Heart left ventricle (tissue), 13 donors: ENCODE data around the gene LDLRAD1.

Experiments used
- POLR2A ChIP-seq, 2 donors: fragments of 450-650 bp; IDR thresholded peaks; one replicate each; pipeline ENCODE4 v1.6.1; 2017; ENCODE audit warnings: antibody characterized with exemption in 2 of 2, mild to moderate bottlenecking in 2 of 2, moderate library complexity in 2 of 2
- TF ChIP-seq, protein P1 (sequence below), 12 donors: fragments of 200-600 bp; sonication (generic) in 4 of 12; IDR thresholded peaks; one replicate each; pipeline versions ENCODE4 v1.5.0 to v1.8.0; 2018 to 2022; ENCODE audit warnings: antibody characterized with exemption in 12 of 12, mild to moderate bottlenecking in 5 of 12
- donor health status: ischemic (EF 13 %, LVEDD 7.1; RV severe dilation, severe dysfunction).
- donor health status: DM: no; HTN: yes; CAD: no.
- donor health status: DM: no; HTN: no; CAD: no.
- donor health status: ischemic (EF 25% LVEDD 6.9; RV normal size, moderate dysfunction).
- donor health status: ischemic (EF 25% LVEDD 5.7; RV mildly dilated, moderate dysfunction).
- donor health status: ischemic (EF 35%, LVEDD 5.7; RV mildly dilated, moderate dysfunction).
- donor health status: nonischemic (EF 11% LVEDD 7.7; RV severe dilation, severe dysfunction).
- donor health status: DM: yes; HTN: yes; CAD: no.
- donor health status: PGD.
- donor health status: ischemic (EF 29% LVEDD 5.4; RV normal size, mild dysfunction).
- donor health status: nonischemic (EF 23%, LVEDD 6.1; RV moderate dilation, normal function).

DNA sequence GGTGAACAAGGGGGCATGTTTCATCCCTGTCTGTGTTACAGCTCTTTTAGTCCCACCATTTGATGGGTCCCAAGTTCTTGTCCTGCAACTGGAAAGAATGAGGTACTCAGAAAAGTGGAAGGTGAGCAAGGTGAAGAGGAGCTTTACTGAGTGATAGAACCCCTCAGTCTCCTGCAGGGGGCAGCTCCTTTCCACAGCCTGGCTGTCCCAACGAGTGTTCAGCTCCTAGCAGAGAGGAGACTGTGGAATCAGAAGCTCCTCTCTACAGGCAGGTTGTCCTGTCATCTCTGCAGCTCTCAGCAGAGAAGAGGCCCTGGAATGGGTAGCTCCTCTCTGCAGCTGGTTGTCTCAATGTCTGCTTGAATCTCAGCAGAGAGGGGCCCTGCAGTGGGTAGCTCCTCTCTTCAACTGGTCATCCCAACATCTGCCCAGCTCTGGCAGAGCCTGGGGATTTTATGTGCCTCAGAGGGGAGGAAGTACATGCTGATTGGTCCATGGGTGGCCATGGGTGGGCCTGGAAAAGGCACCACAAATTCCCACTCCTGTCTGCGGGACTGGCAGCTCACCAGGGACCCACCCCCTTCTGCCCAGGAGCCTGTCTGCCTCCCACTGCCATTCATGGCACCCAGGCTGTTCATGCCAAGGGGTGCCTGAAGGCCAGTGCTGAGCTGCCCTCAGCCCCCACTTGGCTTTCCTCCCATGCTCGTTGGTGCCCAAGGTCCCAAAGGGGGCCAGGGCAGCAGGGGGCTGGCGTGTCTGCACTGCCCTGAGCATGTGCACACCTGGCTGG is 25.7 kb downstream of the LDLRAD1 start:
- TF ChIP-seq POLR2A (IDR thresholded peaks at IDR 0.05), result no peak
- TF ChIP-seq, protein P1, sequence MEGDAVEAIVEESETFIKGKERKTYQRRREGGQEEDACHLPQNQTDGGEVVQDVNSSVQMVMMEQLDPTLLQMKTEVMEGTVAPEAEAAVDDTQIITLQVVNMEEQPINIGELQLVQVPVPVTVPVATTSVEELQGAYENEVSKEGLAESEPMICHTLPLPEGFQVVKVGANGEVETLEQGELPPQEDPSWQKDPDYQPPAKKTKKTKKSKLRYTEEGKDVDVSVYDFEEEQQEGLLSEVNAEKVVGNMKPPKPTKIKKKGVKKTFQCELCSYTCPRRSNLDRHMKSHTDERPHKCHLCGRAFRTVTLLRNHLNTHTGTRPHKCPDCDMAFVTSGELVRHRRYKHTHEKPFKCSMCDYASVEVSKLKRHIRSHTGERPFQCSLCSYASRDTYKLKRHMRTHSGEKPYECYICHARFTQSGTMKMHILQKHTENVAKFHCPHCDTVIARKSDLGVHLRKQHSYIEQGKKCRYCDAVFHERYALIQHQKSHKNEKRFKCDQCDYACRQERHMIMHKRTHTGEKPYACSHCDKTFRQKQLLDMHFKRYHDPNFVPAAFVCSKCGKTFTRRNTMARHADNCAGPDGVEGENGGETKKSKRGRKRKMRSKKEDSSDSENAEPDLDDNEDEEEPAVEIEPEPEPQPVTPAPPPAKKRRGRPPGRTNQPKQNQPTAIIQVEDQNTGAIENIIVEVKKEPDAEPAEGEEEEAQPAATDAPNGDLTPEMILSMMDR (IDR thresholded peaks at IDR 0.05), result peak in 7 of 12 donors; percentile 18 to 46 (median 31)
